ENCODE results near the gene GMCL1. TPM values are rescaled to one million over a fixed set of nuclear protein-coding genes. Genes with fewer than 3 reads are reported as not detected.
A peak's percentile ranks its signal among the peaks of the same experiment; 100 is the strongest.
"Not testable (repeated sequence)": the region's sequence is repeated elsewhere in the genome, so short reads cannot be mapped to it uniquely, and the experiment has no call there.

The GMCL1 gene
- total RNA-seq, 2 experiments from 2014 or later = 20.6 to 22.1 TPM

- Mint-ChIP-seq H3K9me3 (no peaks in the 10 kb centered on the region), H3K27ac (no peak overlapping the region), H3K4me1 (ENCODE audit: low read depth) (no peaks in the 10 kb centered on the region), H3K27me3 (no peaks in the 10 kb centered on the region), H3K36me3 (no peaks in the 10 kb centered on the region), H3K4me3 (no peak overlapping the region)
- no peak for DNase-seq
- ChIA-PET CTCF (interaction anchor here (2.2 kb wide), 1 partner anchor 71 kb away, joined by 10 read pairs; no protein-coding TSS in a partner anchor), POLR2A (no interaction called here)
- intact Hi-C loops (cut with micrococcal nuclease) = no loop called here
Measured at GRCh38 chr2:69796174-69796573, 33.3 kb upstream of the GMCL1 start.

- Mint-ChIP-seq H3K4me3 (no peak overlapping the region), H3K4me1 (ENCODE audit: low read depth) (no peaks in the 10 kb centered on the region), H3K27ac (no peak overlapping the region), H3K36me3 (no peaks in the 10 kb centered on the region), H3K9me3 (no peaks in the 10 kb centered on the region), H3K27me3 (no peaks in the 10 kb centered on the region)
- intact Hi-C loops (cut with micrococcal nuclease) = no loop called here
- DNase-seq = no peak
- POLR2A ChIA-PET = no interaction called here
- CTCF ChIA-PET = interaction anchor here (2.2 kb wide), 1 partner anchor 72 kb away, joined by 10 read pairs; no protein-coding TSS in a partner anchor
Measured at GRCh38 chr2:69797235-69797634, 32.2 kb upstream of the GMCL1 start.

GRCh38 chr2:69797836-69798289 lies 31.6 kb upstream of the GMCL1 start:
- Mint-ChIP-seq H3K27ac (no peak overlapping the region), H3K36me3 (no peaks in the 10 kb centered on the region), H3K27me3 (no peaks in the 10 kb centered on the region), H3K4me3 (no peak overlapping the region), H3K9me3 (no peaks in the 10 kb centered on the region), H3K4me1 (ENCODE audit: low read depth) (no peaks in the 10 kb centered on the region)
- ChIA-PET POLR2A (no interaction called here), CTCF (no interaction called here)
- DNase-seq = no peak
- intact Hi-C loops (cut with micrococcal nuclease) = no loop called here

- peaks cover 3% of the 10 kb centered on the region for H3K4me1 Mint-ChIP-seq (ENCODE audit: low read depth)
- no peaks in the 10 kb centered on the region for H3K27me3 Mint-ChIP-seq
- H3K9me3 Mint-ChIP-seq = no peaks in the 10 kb centered on the region
- H3K4me3 Mint-ChIP-seq = no peak overlapping the region
- no peak overlapping the region for H3K27ac Mint-ChIP-seq
- DNase-seq = no peak
- ChIA-PET CTCF (interaction anchor here (1.9 kb wide), 1 partner anchor 73 kb away, joined by 17 read pairs; no protein-coding TSS in a partner anchor), POLR2A (no interaction called here)
- H3K36me3 Mint-ChIP-seq = no peaks in the 10 kb centered on the region
- intact Hi-C loops (cut with micrococcal nuclease) = no loop called here
Measured at GRCh38 chr2:69798290-69798908, 31.1 kb upstream of the GMCL1 start.

GRCh38 chr2:69798909-69799526 lies 30.4 kb upstream of the GMCL1 start:
- Mint-ChIP-seq H3K4me3 (no peak overlapping the region), H3K27ac (no peak overlapping the region), H3K9me3 (no peaks in the 10 kb centered on the region), H3K27me3 (no peaks in the 10 kb centered on the region), H3K4me1 (ENCODE audit: low read depth) (peaks cover 7% of the 10 kb centered on the region), H3K36me3 (peaks cover 2% of the 10 kb centered on the region)
- ChIA-PET CTCF (interaction anchor here (1.9 kb wide), 1 partner anchor 74 kb away, joined by 17 read pairs; no protein-coding TSS in a partner anchor), POLR2A (no interaction called here)
- intact Hi-C loops (cut with micrococcal nuclease) = no loop called here
- DNase-seq = no peak

- no peaks in the 10 kb centered on the region for H3K27me3 Mint-ChIP-seq
- POLR2A ChIA-PET = no interaction called here
- intact Hi-C loops (cut with micrococcal nuclease) = no loop called here
- H3K4me1 Mint-ChIP-seq (ENCODE audit: low read depth) = peaks cover 13% of the 10 kb centered on the region
- H3K36me3 Mint-ChIP-seq = peaks cover 9% of the 10 kb centered on the region
- H3K4me3 Mint-ChIP-seq = no peak overlapping the region
- DNase-seq = no peak
- CTCF ChIA-PET = interaction anchor here (1.3 to 2.5 kb wide), 3 partner anchors 15 to 77 kb away, joined by 3 to 14 read pairs (median 10); no protein-coding TSS in a partner anchor
- no peaks in the 10 kb centered on the region for H3K9me3 Mint-ChIP-seq
- H3K27ac Mint-ChIP-seq = no peak overlapping the region
Measured at GRCh38 chr2:69801745-69802290, 27.6 kb upstream of the GMCL1 start.

GRCh38 chr2:69802781-69803367 lies 26.6 kb upstream of the GMCL1 start:
- POLR2A ChIA-PET, H3K27me3 Mint-ChIP-seq: not testable (repeated sequence)

GRCh38 chr2:69804416-69804815 lies 25.0 kb upstream of the GMCL1 start:
- Mint-ChIP-seq H3K4me1 (ENCODE audit: low read depth) (peaks cover 13% of the 10 kb centered on the region), H3K36me3 (peaks cover 9% of the 10 kb centered on the region), H3K9me3 (no peaks in the 10 kb centered on the region), H3K27ac (no peak overlapping the region), H3K4me3 (no peak overlapping the region), H3K27me3 (no peaks in the 10 kb centered on the region)
- peak; percentile 11 for DNase-seq
- ChIA-PET CTCF (interaction anchor here (1.1 to 3.6 kb wide), 3 partner anchors 11 to 90 kb away, joined by 3 to 20 read pairs (median 14); no protein-coding TSS in a partner anchor), POLR2A (no interaction called here)
- intact Hi-C loops (cut with micrococcal nuclease) = no loop called here

More at GRCh38 chr2:69802781-69803367, 26.6 kb upstream of the GMCL1 start:
- CTCF ChIA-PET = interaction anchor here (2.3 to 3.6 kb wide), 2 partner anchors 13 to 78 kb away, joined by 14 to 20 read pairs; no protein-coding TSS in a partner anchor
- H3K36me3 Mint-ChIP-seq; H3K9me3 Mint-ChIP-seq; DNase-seq; H3K27ac Mint-ChIP-seq; intact Hi-C loops (cut with micrococcal nuclease); H3K4me3 Mint-ChIP-seq: not testable (repeated sequence)
- peaks cover 13% of the 10 kb centered on the region for H3K4me1 Mint-ChIP-seq (ENCODE audit: low read depth)

GRCh38 chr2:69805887-69806286 lies 23.6 kb upstream of the GMCL1 start:
- Mint-ChIP-seq H3K36me3 (peaks cover 9% of the 10 kb centered on the region), H3K27me3 (no peaks in the 10 kb centered on the region), H3K9me3 (no peaks in the 10 kb centered on the region), H3K27ac (no peak overlapping the region), H3K4me1 (ENCODE audit: low read depth) (peaks cover 13% of the 10 kb centered on the region), H3K4me3 (no peak overlapping the region)
- ChIA-PET POLR2A (no interaction called here), CTCF (interaction anchor here (1.1 to 3.6 kb wide), 2 partner anchors 10 to 81 kb away, joined by 4 to 20 read pairs; no protein-coding TSS in a partner anchor)
- DNase-seq = no peak
- intact Hi-C loops (cut with micrococcal nuclease) = no loop called here

GRCh38 chr2:69807821-69808540 lies 21.5 kb upstream of the GMCL1 start:
- no peaks in the 10 kb centered on the region for H3K9me3 Mint-ChIP-seq
- intact Hi-C loops (cut with micrococcal nuclease) = no loop called here
- H3K4me1 Mint-ChIP-seq (ENCODE audit: low read depth) = peaks cover 13% of the 10 kb centered on the region
- H3K36me3 Mint-ChIP-seq = peaks cover 12% of the 10 kb centered on the region
- H3K4me3 Mint-ChIP-seq = no peak overlapping the region
- no peak for DNase-seq
- no peaks in the 10 kb centered on the region for H3K27me3 Mint-ChIP-seq
- POLR2A ChIA-PET = no interaction called here
- CTCF ChIA-PET = no interaction called here
- no peak overlapping the region for H3K27ac Mint-ChIP-seq

GRCh38 chr2:69810550-69810949 lies 18.9 kb upstream of the GMCL1 start:
- Mint-ChIP-seq H3K36me3 (peaks cover 6% of the 10 kb centered on the region), H3K4me1 (ENCODE audit: low read depth) (no peaks in the 10 kb centered on the region), H3K27ac (no peak overlapping the region), H3K27me3 (no peaks in the 10 kb centered on the region), H3K9me3 (no peaks in the 10 kb centered on the region), H3K4me3 (no peak overlapping the region)
- POLR2A ChIA-PET = no interaction called here
- intact Hi-C loops (cut with micrococcal nuclease) = no loop called here
- CTCF ChIA-PET = interaction anchor here (1.8 to 9.2 kb wide), 3 partner anchors 85 to 245 kb away, joined by 4 to 387 read pairs (median 14); no protein-coding TSS in a partner anchor
- DNase-seq = no peak

- POLR2A ChIA-PET = no interaction called here
Measured at GRCh38 chr2:69811018-69811417, 18.4 kb upstream of the GMCL1 start.

More at GRCh38 chr2:69811018-69811417, 18.4 kb upstream of the GMCL1 start:
- Mint-ChIP-seq H3K4me1 (ENCODE audit: low read depth) (no peaks in the 10 kb centered on the region), H3K36me3 (peaks cover 6% of the 10 kb centered on the region), H3K4me3 (no peak overlapping the region), H3K27me3 (no peaks in the 10 kb centered on the region), H3K9me3 (no peaks in the 10 kb centered on the region), H3K27ac (no peak overlapping the region)
- intact Hi-C loops (cut with micrococcal nuclease) = no loop called here
- no peak for DNase-seq
- CTCF ChIA-PET = interaction anchor here (9.2 kb wide), 1 partner anchor 86 kb away, joined by 387 read pairs; no protein-coding TSS in a partner anchor

All from activated CD4-positive, alpha-beta memory T cell treated with anti-CD3 and anti-CD28 coated beads for 36 hours (primary cell).